ENCODE results near the gene PLEKHH1.

The PLEKHH1 gene

GRCh38 chr14:67602076-67602475 lies 69.0 kb downstream of the PLEKHH1 start:
- H3K4me3 ChIP-seq (ENCODE audit: low read depth, low read length), result no peak overlapping the region
- DNase-seq (ENCODE audit: low read depth), result no peak
- TF ChIP-seq CTCF (IDR thresholded peaks at IDR 0.05; ENCODE audit: low read depth, low read length) (no peak), MYC (IDR thresholded peaks at IDR 0.05; ENCODE audit: low read depth, low read length) (no peak), MAX (IDR thresholded peaks at IDR 0.05; ENCODE audit: low read depth, low read length) (no peak), POLR2A (IDR thresholded peaks at IDR 0.05; ENCODE audit: extremely low read depth, insufficient read length) (no peak)

GRCh38 chr14:67602995-67603545 lies 70.0 kb downstream of the PLEKHH1 start:
- no peak overlapping the region for H3K4me3 ChIP-seq (ENCODE audit: low read depth, low read length)
- TF ChIP-seq MAX (IDR thresholded peaks at IDR 0.05; ENCODE audit: low read depth, low read length) (no peak), CTCF (IDR thresholded peaks at IDR 0.05; ENCODE audit: low read depth, low read length) (no peak), MYC (IDR thresholded peaks at IDR 0.05; ENCODE audit: low read depth, low read length) (no peak), POLR2A (IDR thresholded peaks at IDR 0.05; ENCODE audit: extremely low read depth, insufficient read length) (no peak)
- no peak for DNase-seq (ENCODE audit: low read depth)

- H3K4me3 ChIP-seq (ENCODE audit: low read depth, low read length), result no peak overlapping the region
- TF ChIP-seq MAX (IDR thresholded peaks at IDR 0.05; ENCODE audit: low read depth, low read length) (no peak), POLR2A (IDR thresholded peaks at IDR 0.05; ENCODE audit: extremely low read depth, insufficient read length) (no peak), MYC (IDR thresholded peaks at IDR 0.05; ENCODE audit: low read depth, low read length) (no peak), CTCF (IDR thresholded peaks at IDR 0.05; ENCODE audit: low read depth, low read length) (no peak)
- DNase-seq (ENCODE audit: low read depth), result no peak
Observed at GRCh38 chr14:67607646-67608045, 74.6 kb downstream of the PLEKHH1 start.

GRCh38 chr14:67609642-67610310 lies 76.7 kb downstream of the PLEKHH1 start:
- TF ChIP-seq POLR2A (IDR thresholded peaks at IDR 0.05; ENCODE audit: extremely low read depth, insufficient read length) (no peak), MYC (IDR thresholded peaks at IDR 0.05; ENCODE audit: low read depth, low read length) (no peak), CTCF (IDR thresholded peaks at IDR 0.05; ENCODE audit: low read depth, low read length) (no peak), MAX (IDR thresholded peaks at IDR 0.05; ENCODE audit: low read depth, low read length) (no peak)
- DNase-seq (ENCODE audit: low read depth), result no peak
- no peak overlapping the region for H3K4me3 ChIP-seq (ENCODE audit: low read depth, low read length)

GRCh38 chr14:67610491-67610890 lies 77.4 kb downstream of the PLEKHH1 start:
- no peak overlapping the region for H3K4me3 ChIP-seq (ENCODE audit: low read depth, low read length)

More at GRCh38 chr14:67610491-67610890, 77.4 kb downstream of the PLEKHH1 start:
- DNase-seq (ENCODE audit: low read depth), result no peak
- TF ChIP-seq MYC (IDR thresholded peaks at IDR 0.05; ENCODE audit: low read depth, low read length) (no peak), MAX (IDR thresholded peaks at IDR 0.05; ENCODE audit: low read depth, low read length) (no peak), POLR2A (IDR thresholded peaks at IDR 0.05; ENCODE audit: extremely low read depth, insufficient read length) (no peak), CTCF (IDR thresholded peaks at IDR 0.05; ENCODE audit: low read depth, low read length) (no peak)

All from NB4 (cell line).